GM19099 (cell line): ENCODE data around the gene ATAD2B.

Experiments used
- POLR2A ChIP-seq: IDR thresholded peaks from 3 replicates; pipeline ENCODE4 v1.6.1; 2011; ENCODE audit warnings: low read depth; ENCODE audit not compliant: insufficient read length; ENCODE audit errors: extremely low read depth

The ATAD2B gene

DNA sequence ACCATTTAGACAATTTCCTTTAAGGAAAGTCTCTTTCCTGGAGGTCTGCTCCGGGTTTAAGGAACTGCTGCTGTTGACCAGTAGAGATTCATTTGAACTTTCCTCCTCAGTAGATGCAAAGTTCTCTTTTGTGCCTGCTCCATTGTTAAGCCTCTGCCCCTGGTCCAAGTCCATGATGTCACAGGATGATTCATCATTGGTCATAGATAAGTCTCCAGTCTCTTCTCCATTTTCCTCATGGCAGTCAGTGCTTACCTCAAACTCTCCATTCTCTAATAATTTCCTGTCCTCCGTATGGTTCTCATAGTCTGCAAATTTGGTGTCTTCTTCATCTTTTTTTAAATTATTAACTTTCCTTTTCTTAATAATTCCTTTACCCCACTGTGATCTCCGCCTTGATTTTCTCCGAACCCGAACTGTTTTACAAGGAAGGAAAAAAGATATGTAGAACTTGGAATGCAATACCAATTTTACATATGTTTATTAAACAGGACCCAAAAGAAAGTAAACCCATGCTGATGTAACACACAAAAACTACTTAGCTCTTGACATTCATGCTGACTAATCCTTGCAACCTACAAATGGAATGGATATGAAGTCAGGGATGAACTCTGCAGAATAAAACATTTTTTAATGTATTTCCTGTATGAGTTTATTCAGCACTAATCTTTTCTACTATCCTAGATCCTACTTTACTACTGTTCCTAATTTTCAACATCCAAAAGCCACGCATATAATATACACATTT, 169.1 kb downstream of the ATAD2B start:
- no peak for TF ChIP-seq POLR2A

DNA sequence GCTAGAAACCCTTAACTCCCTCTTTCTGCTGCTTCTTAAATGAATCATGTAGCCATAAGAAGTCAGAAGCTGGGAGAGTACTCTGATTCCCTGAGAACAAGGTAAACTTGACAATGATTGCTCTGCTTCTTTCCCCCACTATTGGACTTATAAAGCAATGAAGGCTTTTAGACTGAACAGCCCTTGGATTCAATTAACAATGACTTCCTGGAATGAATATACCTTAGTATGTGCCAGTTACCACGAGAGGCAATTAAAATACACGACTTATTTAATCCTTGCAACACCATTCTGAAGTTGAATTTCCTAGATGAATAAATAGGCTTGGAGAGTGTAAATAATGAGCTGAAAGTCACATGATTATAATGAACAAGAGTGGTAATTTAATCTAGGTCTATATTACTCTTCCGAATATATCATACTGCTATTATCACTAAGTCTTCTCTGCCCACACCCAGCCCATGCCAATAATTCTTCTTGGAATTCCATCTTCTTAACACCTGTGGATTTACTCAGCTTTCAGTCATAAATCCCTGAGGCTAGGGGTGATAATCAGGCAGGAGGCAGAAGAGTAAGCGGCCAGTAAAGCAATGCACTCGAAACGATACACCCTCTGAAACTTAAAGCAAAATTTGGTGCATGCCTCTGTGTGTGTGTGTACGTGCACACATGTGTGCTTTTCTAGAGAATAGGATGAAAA, 170.2 kb downstream of the ATAD2B start:
- TF ChIP-seq POLR2A: no peak

DNA sequence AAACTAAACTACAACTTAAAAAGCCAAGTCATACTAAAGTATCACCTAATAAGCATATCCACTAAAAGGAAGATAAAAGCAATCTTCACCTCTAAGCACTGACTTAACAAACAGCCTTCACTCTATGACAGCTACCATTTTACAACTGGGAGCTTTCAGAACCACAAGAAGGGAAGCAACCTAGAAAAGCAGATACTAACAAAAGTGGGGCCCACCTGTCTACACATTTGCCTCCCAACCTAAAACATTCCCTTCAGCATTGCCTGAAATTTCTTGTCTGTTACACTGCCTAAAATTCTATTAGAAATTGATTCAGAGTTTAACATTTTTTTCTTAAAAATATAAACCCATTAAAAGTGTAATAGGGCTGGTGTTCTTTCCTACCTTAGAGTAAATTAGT, 172.0 kb downstream of the ATAD2B start:
- TF ChIP-seq POLR2A: no peak

DNA sequence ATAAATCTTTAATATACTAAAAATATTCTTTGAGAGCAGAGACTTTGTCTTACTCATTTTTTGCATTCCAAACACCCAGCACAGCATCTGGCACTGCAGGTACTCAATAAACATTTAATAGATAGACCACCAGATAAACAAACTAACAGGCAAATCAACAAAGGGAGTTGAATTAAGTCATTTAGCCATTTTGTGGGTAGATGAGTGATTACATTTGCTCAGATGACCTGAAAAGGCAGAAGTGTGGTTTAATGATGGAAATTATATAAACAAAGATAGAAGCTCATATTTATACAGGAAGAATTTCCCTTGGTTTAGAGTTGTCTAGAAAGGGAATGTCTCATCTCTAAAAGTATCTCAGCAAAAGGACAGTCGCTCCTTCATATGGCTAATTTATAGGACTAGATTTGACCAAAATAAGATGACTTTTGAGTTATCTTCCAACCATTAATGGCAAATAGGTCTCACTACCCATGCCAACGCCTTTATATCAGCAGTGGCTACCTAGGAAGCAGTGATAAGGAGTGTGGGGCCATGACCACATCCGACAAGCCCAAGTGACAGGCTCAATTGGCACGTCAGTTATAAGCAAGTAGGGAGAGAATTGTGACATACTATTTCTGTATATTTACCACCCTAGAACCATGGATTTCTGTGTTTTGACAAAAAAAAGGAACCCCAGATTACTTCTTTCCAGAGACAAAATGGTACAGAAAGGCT, 173.5 kb downstream of the ATAD2B start:
- no peak for TF ChIP-seq POLR2A

DNA sequence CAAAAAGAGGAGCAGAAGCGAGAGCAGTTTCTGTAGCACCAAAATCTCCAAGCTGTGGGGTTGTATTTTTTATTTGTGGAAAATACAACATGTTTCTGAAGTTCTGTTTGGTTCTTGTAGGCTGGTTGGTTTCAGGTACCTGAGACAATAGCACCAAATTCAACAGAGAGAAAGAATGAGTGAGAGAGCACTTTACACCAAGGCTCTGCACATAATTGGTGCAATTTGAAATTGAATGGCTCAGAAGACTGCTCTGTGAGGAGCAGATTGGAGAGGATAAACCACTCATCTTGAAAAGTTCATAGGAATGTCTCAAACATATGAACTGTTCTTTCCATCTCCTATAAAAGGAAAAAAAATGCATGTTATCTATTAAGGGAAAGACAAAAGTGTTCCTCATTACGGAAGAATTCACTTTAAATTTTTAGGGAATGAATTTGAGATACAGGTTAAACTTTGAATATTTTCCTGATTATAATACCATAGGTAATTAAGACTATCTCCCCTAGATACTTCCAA, 175.1 kb downstream of the ATAD2B start:
- TF ChIP-seq POLR2A: no peak

DNA sequence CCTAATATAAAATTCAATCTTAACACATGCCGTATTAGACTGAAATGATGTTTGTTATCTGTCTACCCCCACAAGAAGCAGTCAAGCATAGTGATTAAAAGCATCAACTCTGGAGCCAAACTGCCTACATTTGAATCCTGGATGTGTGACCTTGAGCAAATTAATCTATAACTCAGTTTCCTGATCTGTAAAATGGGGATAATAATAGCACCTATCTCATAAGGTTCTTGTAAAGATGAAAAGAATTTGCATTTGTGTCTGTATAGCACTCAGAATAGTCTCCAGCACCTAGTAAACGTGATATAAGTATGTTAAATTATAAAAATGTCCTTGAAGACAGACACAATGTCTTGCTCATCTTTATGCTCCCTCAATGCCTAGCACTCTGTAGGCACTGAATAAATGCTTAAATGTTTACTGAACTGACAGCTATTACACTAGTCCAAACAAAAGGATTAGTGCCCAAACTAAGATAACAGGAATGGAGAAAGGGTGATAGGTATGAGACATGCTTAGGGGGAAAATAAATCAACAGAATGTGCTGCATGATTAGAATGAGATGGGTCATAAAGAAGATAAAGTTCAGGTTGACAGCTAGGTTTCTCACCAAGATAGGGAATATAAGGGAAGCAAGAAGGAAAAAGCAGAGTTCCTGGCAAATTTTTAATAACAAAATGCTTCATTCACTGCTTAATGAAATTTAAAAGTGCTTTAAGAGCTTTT, 180.6 kb downstream of the ATAD2B start:
- no peak for TF ChIP-seq POLR2A

DNA sequence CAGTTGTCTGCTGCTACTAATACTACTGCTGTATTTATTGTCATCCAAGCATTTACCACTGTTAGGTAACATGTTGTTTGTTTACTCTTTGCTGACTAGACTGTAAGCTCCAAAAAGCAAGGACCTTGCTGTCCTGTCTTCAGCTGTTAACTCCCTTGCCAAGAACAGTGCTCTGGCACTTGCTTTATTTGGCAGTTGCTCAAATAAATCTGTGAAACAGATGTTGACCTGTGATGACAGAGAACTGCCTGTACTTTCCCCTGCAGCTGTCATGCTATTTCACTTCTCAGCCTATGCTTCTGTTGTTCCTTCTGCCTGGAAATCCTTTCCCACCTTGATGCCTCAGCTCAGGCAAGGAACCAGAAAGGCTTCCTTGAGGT, 181.2 kb downstream of the ATAD2B start:
- TF ChIP-seq POLR2A: no peak

DNA sequence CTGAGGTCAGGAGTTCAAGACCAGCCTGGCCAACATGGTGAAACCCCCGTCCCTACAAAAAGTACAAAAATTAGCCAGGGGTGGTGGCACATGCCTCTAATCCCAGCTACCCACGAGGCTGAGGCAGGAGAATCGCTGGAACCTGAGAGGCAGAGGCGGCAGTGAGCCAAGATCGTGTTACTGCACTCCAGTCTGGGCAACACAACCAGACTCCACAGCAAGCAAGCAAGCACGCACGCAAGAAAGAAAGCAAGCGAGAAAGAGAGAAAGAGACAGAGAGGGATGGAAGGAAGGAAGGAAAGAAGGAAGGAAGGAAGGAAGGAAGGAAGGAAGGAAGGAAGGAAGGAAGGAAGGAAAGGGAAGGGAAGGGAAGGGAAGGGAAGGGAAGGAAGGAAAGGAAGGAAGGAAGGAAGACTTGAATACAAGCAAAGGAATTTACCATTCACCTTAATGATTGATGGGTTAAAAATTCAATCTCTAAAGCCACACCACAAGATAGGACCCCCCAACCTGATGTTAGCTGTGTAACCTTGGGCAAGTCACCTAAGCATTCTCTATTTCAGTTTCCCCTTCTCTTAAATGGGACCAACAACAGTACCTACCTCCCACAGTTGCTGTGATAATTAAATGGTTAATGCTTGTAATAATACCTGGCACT, 181.7 kb downstream of the ATAD2B start:
- no peak for TF ChIP-seq POLR2A

DNA sequence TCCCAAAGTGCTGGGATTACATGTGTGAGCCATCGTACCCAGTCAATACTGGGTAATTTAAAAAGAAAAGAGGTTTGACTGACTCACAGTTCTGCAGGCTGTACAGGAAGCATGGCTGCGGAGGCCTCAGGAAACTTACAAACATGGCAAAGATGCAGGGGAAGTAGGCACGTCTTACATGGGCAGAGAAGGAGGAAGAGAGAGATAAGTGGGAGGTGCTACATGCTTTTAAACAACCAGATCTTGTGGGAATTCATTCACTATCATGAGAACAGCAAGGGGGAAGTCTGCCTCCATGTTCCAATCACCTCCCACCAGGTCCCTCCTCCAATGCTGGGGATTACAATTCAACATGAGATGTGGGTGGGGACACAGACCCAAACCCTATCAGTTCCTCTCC, 192.5 kb downstream of the ATAD2B start:
- TF ChIP-seq POLR2A: no peak

DNA sequence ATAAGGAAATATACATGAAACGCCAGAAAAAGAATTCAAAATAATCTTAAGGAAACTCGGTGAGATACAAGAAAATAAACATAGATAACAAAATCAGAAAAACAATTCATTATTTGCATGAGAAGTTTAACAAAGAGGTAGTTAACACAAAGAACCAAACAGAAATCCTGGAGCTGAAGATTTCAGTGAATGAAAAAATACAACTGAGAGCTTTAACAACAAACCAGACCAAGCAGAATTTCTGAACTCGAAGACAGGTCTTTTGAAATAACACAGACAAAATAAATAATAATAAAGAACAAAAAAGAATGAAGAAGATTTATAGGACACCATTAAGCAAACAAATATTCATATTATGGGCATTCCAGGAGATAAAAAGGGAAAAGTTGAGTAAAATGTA, 204.7 kb downstream of the ATAD2B start:
- no peak for TF ChIP-seq POLR2A

DNA sequence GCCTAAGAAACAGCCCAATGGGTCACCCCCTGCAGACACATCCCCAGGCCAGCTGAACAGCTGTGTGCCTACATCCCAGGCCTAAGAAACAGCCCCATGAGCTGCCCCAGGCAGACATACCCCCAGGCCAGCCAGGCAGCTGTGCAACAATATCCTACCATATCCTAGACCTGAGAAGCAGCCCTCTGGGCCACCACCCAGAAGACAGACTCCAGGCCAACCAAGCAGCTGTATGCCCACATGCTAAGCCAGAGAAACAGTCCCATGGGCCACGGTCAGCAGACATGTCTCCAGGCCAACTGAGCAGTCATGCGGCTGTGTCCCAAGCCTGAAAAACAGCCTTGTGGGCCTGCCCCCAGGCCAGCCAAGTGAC, 205.5 kb downstream of the ATAD2B start:
- no peak for TF ChIP-seq POLR2A

DNA sequence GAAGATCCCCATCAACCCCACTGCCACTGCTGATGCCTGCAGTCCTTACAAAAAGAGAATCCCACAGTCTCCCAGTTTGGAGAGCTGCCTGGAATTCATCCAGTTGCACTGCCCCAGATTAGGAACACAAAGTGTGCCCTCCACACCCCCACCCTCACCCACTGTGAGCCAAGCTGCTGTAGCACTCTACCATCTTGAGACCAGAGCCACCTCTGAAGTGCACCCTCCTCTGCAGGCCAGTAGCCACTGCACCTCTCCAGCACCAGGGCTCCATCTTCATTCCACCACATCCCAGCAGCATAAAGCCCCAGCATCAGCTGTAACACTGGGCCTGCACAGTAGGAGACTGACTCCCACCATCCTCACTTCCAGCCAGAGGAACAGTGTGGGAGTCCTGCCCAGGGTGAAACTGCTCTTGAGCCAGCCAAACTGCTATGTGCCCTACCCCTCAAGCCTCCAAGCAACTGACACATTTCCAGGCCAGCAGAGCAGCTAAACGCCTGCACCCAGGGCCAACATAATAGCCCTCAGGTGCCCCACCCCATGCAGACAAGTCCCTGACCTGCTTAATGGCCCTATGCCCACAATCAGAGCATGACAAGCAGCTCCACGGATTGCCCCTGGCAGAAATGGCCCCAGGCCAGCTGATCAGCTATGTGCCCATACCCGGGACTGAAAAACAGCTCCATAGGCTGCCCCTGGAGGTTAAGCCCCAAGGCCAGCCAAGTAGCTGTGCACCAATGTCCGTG, 206.0 kb downstream of the ATAD2B start:
- TF ChIP-seq POLR2A: no peak

DNA sequence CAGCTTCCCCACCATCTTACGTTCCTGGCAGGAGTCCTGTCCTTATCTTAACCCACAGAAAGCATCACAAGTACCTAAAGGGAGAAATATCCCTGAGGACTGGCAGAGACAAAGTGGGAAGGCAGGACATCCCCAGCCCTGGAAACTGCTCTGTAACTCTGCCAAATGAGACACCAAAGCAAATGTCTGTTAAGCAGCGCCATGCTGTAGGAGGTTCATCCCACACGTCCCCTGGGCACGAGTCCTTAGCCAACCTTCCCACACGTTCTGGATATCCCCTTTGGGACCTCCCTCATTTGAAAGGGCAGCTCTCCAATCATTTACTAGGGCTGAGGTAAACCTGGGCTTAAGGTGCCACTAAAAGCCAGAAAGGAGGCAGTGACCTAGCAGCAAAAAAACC, 207.2 kb downstream of the ATAD2B start:
- no peak for TF ChIP-seq POLR2A
